B cell (primary cell): ENCODE measurements around the gene SHISA7. TPM values are rescaled to one million over a fixed set of nuclear protein-coding genes. Genes with fewer than 3 reads are reported as not detected.

ENCODE experiments used
- ATAC-seq: fragments of 200-7000 bp; cut with Tn5 transposase; one replicate; pipeline ENCODE4 v1.10.0; 2021; ENCODE audit warnings: low read depth, mild to moderate bottlenecking, moderate number of reproducible peaks, moderate library complexity
- CTCF ChIA-PET: fragments of 350-600 bp; sonication (Branson Sonifier 250); formaldehyde crosslinking; loops from one replicate; lab custom pipeline; 2021; ENCODE audit warnings: antibody characterized with exemption, inconsistent platforms; lab: Charles Lee
- POLR2A ChIA-PET: fragments of 350-600 bp; sonication (Branson Sonifier 250); formaldehyde crosslinking; loops from one replicate; lab custom pipeline; 2021; ENCODE audit warnings: antibody characterized with exemption; lab: Charles Lee
- DNase-seq: peaks from one replicate; pipeline ENCODE4 v3.0.0; 2013
- H2AFZ ChIP-seq: 2 replicates; pipeline ENCODE4 v1.6.1; 2012; ENCODE audit warnings: mild to moderate bottlenecking, low read depth, low read length; ENCODE audit not compliant: insufficient read depth, poor library complexity, severe bottlenecking
- H3K27ac ChIP-seq, 2 donors: 1 replicate in 1 of 2; 2 replicates in 1 of 2; pipeline ENCODE4 v1.5.1; 2012 to 2013; ENCODE audit warnings: low read length in 2 of 2, mild to moderate bottlenecking in 2 of 2, moderate library complexity in 1 of 2
- H3K27me3 ChIP-seq, 4 experiments: fragments of 200-600 bp in 1 of 4; sonication (generic) in 1 of 4; replicated peaks in 1 of 4; 1 replicate in 2 of 4; 2 replicates in 2 of 4; pipeline versions ENCODE4 v1.6.1 to v1.7.0; 2013 to 2016; ENCODE audit warnings: low read length in 3 of 4, mild to moderate bottlenecking in 2 of 4, mixed read lengths in 1 of 4, moderate library complexity in 1 of 4; ENCODE audit not compliant: insufficient read depth in 4 of 4, control insufficient read depth in 3 of 4; ENCODE audit errors: control extremely low read depth in 1 of 4
- H3K36me3 ChIP-seq, 2 experiments: replicated peaks in 1 of 2; 1 replicate in 1 of 2; 2 replicates in 1 of 2; pipeline versions ENCODE4 v1.6.1 to v1.7.1; 2013; ENCODE audit warnings: low read length in 1 of 2; ENCODE audit not compliant: insufficient read depth in 2 of 2, control insufficient read depth in 1 of 2; ENCODE audit errors: control extremely low read depth in 1 of 2, extremely low read depth in 1 of 2
- H3K4me1 ChIP-seq, 2 donors: fragments of 200-600 bp in 1 of 2; sonication (generic) in 1 of 2; 1 replicate in 1 of 2; 2 replicates in 1 of 2; pipeline versions ENCODE4 v1.5.1 to v1.6.1; 2013 to 2017; ENCODE audit warnings: low read length in 2 of 2; ENCODE audit not compliant: control insufficient read depth in 2 of 2, insufficient read depth in 2 of 2
- H3K4me2 ChIP-seq: replicated peaks from 2 replicates; pipeline ENCODE3; 2012; ENCODE audit warnings: mild to moderate bottlenecking, low read depth, low read length; ENCODE audit not compliant: poor library complexity, severe bottlenecking
- H3K4me3 ChIP-seq, 5 experiments: fragments of 200-600 bp in 1 of 5; sonication (generic) in 1 of 5; 1 replicate in 3 of 5; 2 replicates in 2 of 5; pipeline versions ENCODE4 v1.5.1 to v1.7.0; 2011 to 2016; ENCODE audit warnings: low read length in 4 of 5, mild to moderate bottlenecking in 4 of 5, low read depth in 2 of 5, control low read depth in 1 of 5, moderate library complexity in 1 of 5; ENCODE audit not compliant: insufficient read depth in 1 of 5; ENCODE audit errors: control extremely low read depth in 1 of 5, extremely low read depth in 1 of 5
- H3K79me2 ChIP-seq: fragments of 200-600 bp; sonication (generic); one replicate; pipeline ENCODE4 v1.6.0; 2016; ENCODE audit warnings: low read length; ENCODE audit not compliant: control insufficient read depth, insufficient read depth
- H3K9ac ChIP-seq: fragments of 200-600 bp; sonication (generic); 2 replicates; pipeline ENCODE4 v1.6.1; 2017; ENCODE audit warnings: mild to moderate bottlenecking, low read length, moderate library complexity
- H3K9me3 ChIP-seq, 3 donors: one replicate each; pipeline versions ENCODE4 v1.6.1 to v1.7.1; 2013; ENCODE audit warnings: low read length in 2 of 3; ENCODE audit not compliant: control insufficient read depth in 2 of 3, insufficient read depth in 1 of 3; ENCODE audit errors: control extremely low read depth in 1 of 3
- H4K20me1 ChIP-seq: 2 replicates; pipeline ENCODE4 v1.6.0; 2012; ENCODE audit warnings: mild to moderate bottlenecking, low read length; ENCODE audit not compliant: insufficient read depth, control insufficient read depth, poor library complexity, severe bottlenecking
- H3K27ac Mint-ChIP-seq: one replicate; pipeline ENCODE4 v1.8.0; 2021; ENCODE audit warnings: mixed read lengths
- H3K27me3 Mint-ChIP-seq: one replicate; pipeline ENCODE4 v1.8.0; 2021; ENCODE audit warnings: mixed read lengths
- H3K4me1 Mint-ChIP-seq: one replicate; pipeline ENCODE4 v1.8.0; 2021; ENCODE audit warnings: mixed read lengths
- H3K4me3 Mint-ChIP-seq: one replicate; pipeline ENCODE4 v1.8.0; 2021; ENCODE audit warnings: mixed read lengths
- H3K9me3 Mint-ChIP-seq: one replicate; pipeline ENCODE4 v1.8.0; 2022; ENCODE audit warnings: mixed read lengths; ENCODE audit not compliant: insufficient read depth
- CTCF ChIP-seq: fragments of 200-600 bp; IDR thresholded peaks from one replicate; pipeline ENCODE4 v1.8.0; 2022; ENCODE audit warnings: antibody characterized with exemption, mild to moderate bottlenecking
- EZH2 ChIP-seq: IDR thresholded peaks from 2 replicates; pipeline ENCODE4 v1.6.1; 2012; ENCODE audit warnings: borderline replicate concordance, low read depth, mild to moderate bottlenecking, moderate library complexity, low read length; ENCODE audit not compliant: insufficient read depth, poor library complexity, severe bottlenecking
- WGBS: methylation state at CpG from one replicate; pipeline ENCODE4 v1.1.5; 2013; ENCODE audit warnings: missing lambda C conversion rate; ENCODE audit not compliant: insufficient coverage; 5-methylcytosine and 5-hydroxymethylcytosine counted together
- intact Hi-C: fragments of 100-400 bp; cut with micrococcal nuclease; formaldehyde crosslinking; loops from one replicate; pipeline ENCODE4 v1.10.0; 2022
- polyA plus RNA-seq: library from polyadenylated mRNA; depleted of rRNA; stranded (reverse); fragments of >200 nt; gene quantifications from 2 replicates; pipeline ENCODE4 v1.2.3, GENCODE V29; 2012
- total RNA-seq, 2 donors: library from RNA; stranded (reverse); fragments of 120-200 nt in 1 of 2; gene quantifications; 1 replicate in 1 of 2; 2 replicates in 1 of 2; pipeline versions ENCODE4 v1.2.3 to v1.2.4, GENCODE V29; 2013 to 2022

The SHISA7 gene
- total and polyA plus RNA-seq, 2 donors (not counting 1 experiment from before 2014, with no cell fraction given) = 0.06 TPM; not detected in 1

GRCh38 chr19:55384131-55384919 is 58.8 kb downstream of the SHISA7 start, which contains the start of gene TMEM238:
TMEM238 (minus strand) TSS chr19:55384292; CDS start chr19:55384259, 33 bp downstream.
- peak within 1 kb of the TSS; percentile 96 for H3K27ac ChIP-seq
- ATAC-seq (peak; percentile 4), DNase-seq (peak; percentile 79)
- intact Hi-C loops = no loop called here
- H3K79me2 ChIP-seq = peaks cover 46% of the 10 kb centered on the region
- WGBS = 17% methylated on average over 72 of the region's 72 CpGs
- peak within 1 kb of the TSS; percentile 85 to 99 (median 97) for H3K4me3 ChIP-seq
- no peaks in the 10 kb centered on the region for H3K9me3 ChIP-seq
- H3K4me2 ChIP-seq = peak within 1 kb of the TSS; percentile 74
- no peak for TF ChIP-seq EZH2
- no peak for TF ChIP-seq CTCF
- peaks cover 54% of the 10 kb centered on the region for H3K4me1 Mint-ChIP-seq
- no peaks in the 10 kb centered on the region for H3K27me3 ChIP-seq
- H3K4me1 ChIP-seq = peaks cover 40 to 54% of the 10 kb centered on the region in 2 donors
- H4K20me1 ChIP-seq = peaks cover 40% of the 10 kb centered on the region
- peak within 1 kb of the TSS; percentile 100 for H3K4me3 Mint-ChIP-seq
- H3K9ac ChIP-seq = peak within 1 kb of the TSS; percentile 96
- H3K36me3 ChIP-seq = peaks cover 0 to 26% of the 10 kb centered on the region in 2 experiments
- CTCF ChIA-PET = interaction anchor here (0.6 to 3.1 kb wide), 21 partner anchors 8 to 321 kb away, joined by 3 to 39 read pairs (median 5); partner anchors contain the start of genes CCDC106, HSPBP1, KMT5C and RDH13
- POLR2A ChIA-PET = interaction anchor here (1.0 to 2.6 kb wide), 8 partner anchors 16 to 210 kb away, joined by 3 to 12 read pairs (median 5); partner anchors contain the start of genes ISOC2, KMT5C, PPP6R1 and UBE2S
- H3K27me3 Mint-ChIP-seq = no peaks in the 10 kb centered on the region
- H2AFZ ChIP-seq = peak within 1 kb of the TSS; percentile 88
- no peaks in the 10 kb centered on the region for H3K9me3 Mint-ChIP-seq
- peak within 1 kb of the TSS; percentile 100 for H3K27ac Mint-ChIP-seq
